ENCODE data around the gene CEP131.
"Not testable (repeated sequence)": the region's sequence is repeated elsewhere in the genome, so short reads cannot be mapped to it uniquely, and the experiment has no call there.

Gene CEP131

DNA sequence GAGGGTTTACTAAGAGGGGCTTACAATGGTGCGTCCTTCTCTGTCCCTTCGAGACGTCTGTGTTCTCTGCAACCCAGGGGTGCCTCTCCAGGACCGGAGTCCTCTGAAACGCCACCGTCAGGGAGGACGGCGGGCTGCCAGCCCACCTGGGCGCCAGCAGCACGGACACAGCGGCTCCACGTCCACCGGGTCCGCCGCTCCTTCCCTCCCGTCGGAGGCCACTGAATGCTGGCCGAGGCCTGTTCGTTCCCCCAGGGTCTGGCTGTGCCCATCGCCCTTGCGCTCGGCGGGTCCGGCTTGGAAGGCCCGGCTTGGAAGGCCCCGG lies 15.7 kb upstream of the CEP131 start:
- no peak for DNase-seq

DNA sequence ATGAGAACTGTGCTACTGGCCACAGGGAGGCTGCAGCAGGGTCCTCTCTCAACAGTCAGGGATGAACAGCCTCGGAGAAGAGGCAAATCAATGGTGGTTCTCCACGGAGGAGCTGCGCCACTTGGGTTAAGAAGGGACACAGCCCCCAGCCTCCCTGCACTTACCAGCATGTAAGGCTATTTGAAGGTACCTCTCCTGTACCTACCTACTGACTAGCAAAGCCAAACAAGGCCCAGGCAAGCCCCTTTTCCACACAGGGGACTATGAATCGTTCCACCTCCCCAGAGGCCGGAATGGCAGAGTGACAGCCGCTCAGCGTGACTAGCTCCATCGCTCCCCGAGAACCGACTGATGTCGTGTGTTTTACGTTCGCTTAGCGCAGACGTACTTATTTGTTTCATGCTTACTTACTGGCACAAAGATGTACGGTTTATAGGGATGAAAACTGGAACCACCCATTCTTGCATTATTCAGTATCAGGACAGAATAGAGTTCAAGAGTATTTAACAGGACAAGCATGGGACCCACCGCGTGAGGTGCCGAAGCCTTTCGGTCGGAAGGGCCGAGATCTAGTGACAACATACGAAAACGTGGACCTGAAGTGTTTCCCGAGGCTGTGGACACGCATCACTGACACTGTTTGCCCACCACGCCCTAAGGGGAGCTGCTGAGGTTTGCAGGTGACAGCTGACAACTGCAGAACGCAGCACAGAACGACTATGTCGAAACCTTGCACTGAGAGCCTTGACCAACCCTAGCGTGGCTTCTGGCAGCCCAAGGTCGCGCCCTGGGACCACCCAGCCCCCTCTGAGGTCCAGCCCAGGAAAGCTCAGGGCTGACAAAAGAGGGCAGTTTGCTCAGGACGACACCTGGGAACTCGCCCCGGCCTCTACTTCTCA lies 15.1 kb upstream of the CEP131 start:
- DNase-seq = peak; percentile 9

GRCh38 chr17:81236784-81237183 lies 14.0 kb upstream of the CEP131 start:
- DNase-seq = no peak

DNA sequence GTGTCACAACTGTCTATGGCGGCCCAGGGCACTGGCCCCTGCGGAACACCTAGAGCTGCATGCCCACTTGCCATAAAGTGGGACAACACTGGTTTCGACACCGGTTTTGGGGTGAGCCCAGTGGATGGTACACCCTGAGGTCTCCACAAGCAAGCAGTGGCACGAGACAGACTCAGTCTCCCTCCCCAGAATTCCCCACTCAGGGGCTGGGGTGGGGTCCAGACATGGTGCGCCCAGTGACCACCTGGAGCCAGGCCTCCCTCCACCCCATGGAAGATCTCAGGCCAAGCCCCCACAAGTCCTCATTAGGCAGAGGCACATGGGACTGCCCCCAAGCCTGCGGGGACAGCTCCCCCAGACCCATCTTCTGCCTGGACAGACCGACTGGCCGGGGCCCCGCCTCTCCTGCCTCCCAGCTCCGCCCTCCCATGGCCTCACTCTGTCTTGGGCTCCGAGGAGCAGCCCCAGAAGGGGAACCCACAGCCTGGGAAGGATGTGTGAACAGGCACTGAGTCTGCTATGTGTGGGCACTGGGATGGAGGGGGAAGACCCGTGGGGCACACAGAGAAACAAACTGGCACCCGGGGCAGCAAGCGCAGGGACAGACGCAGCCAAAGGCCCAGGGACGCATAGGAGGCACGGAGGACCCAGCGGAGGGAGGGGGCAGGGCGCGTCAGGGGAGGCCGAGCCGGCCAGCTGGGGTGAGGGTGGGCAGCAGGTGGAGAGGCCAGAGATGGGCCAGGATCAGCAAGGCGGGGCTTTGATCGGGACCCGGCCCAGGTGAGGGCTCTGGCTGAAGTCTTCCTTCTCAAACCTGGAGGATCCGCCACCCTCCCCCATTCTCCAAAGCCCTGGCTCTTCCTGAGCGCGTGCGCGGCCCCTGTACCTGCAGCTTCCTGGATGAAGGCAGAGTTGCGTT lies 13.3 kb upstream of the CEP131 start:
- no peak for DNase-seq

DNA sequence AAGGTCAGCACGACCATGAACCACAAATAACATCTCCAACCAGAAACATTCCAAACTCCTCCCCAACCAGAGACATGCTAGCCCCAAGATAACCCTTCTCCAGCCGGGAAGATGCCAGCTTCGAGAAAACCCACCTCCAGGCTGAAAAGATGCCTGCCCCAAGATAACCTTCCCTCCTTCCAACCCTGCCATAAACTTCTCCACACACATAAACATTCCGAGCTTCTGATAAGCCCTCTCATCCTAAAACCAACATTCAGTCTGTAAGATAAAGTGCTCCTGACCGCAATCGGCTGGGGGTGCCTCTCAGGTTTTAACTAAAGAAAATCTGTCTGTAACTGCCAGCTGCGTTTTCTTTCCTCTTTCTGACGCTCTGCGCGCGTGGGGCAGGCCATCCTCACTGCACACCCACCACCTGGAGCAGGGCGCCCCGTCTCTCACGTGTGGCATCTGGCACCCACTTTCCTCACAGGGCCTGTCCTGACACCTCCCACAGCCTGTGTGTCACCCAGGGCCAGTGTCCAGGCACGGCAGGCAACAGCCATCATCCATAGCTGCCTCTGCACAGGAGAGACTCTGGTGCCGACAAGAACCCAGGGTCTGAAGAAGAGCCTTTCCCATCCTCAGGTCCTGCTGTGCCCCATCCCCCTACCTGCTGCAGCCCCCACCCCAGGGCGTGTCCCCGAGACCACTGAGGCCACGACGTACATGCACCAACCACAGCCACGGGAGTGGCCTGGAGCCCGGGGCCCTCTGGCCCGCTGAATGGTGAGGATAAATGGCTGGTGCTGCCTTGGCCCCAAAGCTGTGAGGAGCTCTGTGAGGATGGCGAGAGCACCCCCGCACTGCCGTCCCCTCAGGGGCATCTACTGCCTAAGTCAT lies 12.4 kb upstream of the CEP131 start:
- no peak for DNase-seq

GRCh38 chr17:81234506-81234855 lies 11.7 kb upstream of the CEP131 start:
- DNase-seq = no peak

GRCh38 chr17:81233811-81234505 lies 11.2 kb upstream of the CEP131 start:
- no peak for DNase-seq

DNA sequence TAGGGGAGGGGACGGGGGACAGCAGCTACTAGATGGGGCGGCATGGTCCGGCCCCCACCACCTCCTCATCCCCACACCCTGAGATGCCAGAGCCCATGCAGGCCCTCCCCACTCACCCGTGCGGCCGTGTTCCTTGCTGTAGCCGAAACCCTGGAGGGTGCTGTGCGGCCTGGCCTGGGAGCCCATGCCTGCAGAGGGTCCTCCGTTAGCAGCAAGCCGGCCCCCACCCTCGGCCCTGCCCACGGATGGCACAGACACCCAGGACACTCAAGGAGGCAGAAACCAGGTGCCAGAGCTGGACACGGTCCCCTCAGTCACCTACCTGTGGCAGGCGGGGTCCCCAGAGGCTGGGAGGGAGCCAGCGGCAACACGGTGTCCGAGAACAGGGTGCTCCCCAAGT lies 10.6 kb upstream of the CEP131 start:
- no peak for DNase-seq

GRCh38 chr17:81232616-81233241 lies 10.0 kb upstream of the CEP131 start:
- DNase-seq = no peak

GRCh38 chr17:81231766-81232581 lies 9.2 kb upstream of the CEP131 start:
- DNase-seq = no peak

GRCh38 chr17:81231121-81231645 lies 8.4 kb upstream of the CEP131 start:
- DNase-seq = no peak

DNA sequence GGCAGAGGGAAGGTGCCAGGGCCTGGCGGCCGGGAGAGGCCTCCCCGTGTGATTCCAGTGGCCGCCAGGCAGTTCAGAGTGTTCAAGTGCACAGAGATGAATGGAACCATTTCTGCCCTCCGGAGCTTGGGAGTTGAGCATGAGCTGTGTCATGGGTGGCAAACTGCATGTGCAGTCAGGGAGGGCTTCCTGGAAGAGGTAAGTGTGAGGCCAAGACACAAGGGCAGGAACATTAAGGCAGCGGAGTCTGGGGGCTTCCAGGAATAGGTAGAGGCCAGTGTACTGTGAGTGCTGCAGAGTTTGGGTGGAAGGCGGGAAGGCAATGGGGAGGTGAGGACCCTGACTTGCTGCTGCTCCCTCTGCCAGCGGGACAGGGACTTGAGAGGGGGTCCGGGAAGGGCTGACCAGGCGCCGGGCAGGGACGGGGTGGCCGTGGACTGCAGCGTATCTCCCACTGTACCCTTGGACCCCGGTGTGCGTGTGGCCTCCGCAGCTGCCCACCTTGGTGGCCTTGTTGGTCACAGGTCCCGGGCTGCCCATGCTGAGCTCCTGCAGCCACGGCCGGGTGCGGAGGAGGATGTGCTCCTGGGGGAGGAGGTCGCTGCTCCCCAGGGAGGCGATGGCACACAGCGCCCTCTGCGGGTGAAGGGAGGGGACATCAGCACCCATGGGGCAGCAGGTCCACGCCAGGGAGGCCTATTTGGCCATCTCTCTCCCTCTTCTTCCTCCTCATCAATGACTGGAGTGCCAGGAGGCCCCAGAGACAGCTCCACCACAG lies 7.5 kb upstream of the CEP131 start:
- no peak for DNase-seq

GRCh38 chr17:81229666-81229920 lies 6.8 kb upstream of the CEP131 start:
- no peak for DNase-seq

DNA sequence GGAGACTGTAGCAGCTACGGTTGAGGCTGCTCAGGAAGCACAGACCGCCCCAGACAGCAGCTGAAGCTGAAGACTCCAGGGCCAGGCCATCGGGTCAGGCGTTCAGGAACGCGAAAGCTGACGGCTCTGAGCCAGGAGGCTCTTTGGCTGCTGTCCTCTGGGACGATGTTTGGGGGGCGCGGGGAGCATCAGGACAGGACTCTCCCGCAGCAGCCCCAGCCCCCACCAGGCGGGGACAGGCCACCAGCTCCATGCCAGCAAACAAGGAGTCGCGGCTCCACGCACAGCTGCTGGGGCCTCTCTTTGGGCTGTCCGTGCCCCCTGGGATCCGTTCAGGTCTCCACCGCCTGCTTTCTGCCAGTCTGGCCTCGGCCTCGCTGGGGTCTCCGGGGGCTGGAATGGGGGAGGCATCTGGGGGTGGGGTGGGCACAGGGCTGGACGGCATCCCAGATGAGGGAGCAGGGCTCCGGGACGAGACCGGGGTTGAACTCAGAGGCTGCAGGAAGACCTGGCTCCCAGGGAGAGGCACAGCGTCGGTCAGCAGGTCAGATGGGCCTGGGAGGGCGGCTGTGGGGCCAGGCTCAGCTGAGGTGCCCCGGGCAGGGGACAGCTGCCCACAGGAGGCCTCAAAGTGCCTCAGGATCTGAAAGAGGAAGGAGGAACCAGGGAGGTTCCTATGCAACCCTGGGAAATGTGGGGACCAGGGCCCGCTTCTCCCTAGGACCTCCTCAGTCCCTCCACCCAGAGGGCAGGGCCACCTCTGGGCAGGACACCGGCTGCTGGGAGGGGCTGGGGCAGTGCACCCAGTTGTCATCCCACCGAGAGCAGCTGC lies 6.3 kb upstream of the CEP131 start:
- no peak for DNase-seq

- DNase-seq = no peak
Measured at GRCh38 chr17:81228420-81228819, 5.7 kb upstream of the CEP131 start.

GRCh38 chr17:81227630-81228029 lies 4.9 kb upstream of the CEP131 start:
- not testable (repeated sequence) for DNase-seq

GRCh38 chr17:81223762-81224130 lies 981 bp upstream of the CEP131 start:
- DNase-seq = no peak

GRCh38 chr17:81222620-81222905 lies 202 bp downstream of the CEP131 start:
- DNase-seq = no peak

GRCh38 chr17:81221842-81222619 lies 734 bp downstream of the CEP131 start:
- DNase-seq = no peak

All from NCI-H526 treated with DMSO at 0.1 percent for 48 hours (cell line).